SW480 (cell line): ENCODE data around the gene SP140.
"Not testable (repeated sequence)": the region's sequence is repeated elsewhere in the genome, so short reads cannot be mapped to it uniquely, and the experiment has no call there.

ENCODE experiments used
- DNase-seq: peaks from one replicate; pipeline ENCODE4 v3.0.0-alpha.2; 2016; ENCODE audit warnings: low spot score

SP140 gene

GRCh38 chr2:230225486-230225885 is at the start of gene SP140:
SP140 (plus strand) TSS chr2:230225736; CDS start chr2:230225845, 109 bp downstream.
- DNase-seq = no peak

- DNase-seq = no peak
Observed at GRCh38 chr2:230176996-230177395, 48.5 kb upstream of the SP140 start.

- no peak for DNase-seq
Observed at GRCh38 chr2:230178546-230179485, 46.7 kb upstream of the SP140 start.

GRCh38 chr2:230179907-230180306 is 45.6 kb upstream of the SP140 start:
- DNase-seq = no peak

GRCh38 chr2:230181195-230181594 is 44.3 kb upstream of the SP140 start:
- DNase-seq = no peak

- peak; percentile 12 for DNase-seq
Observed at GRCh38 chr2:230184727-230185578, 40.6 kb upstream of the SP140 start.

- DNase-seq = no peak
Observed at GRCh38 chr2:230202430-230203109, 23.0 kb upstream of the SP140 start.

GRCh38 chr2:230203110-230203676 is 22.3 kb upstream of the SP140 start:
- DNase-seq = no peak

GRCh38 chr2:230205034-230205433 is 20.5 kb upstream of the SP140 start:
- DNase-seq = no peak

- no peak for DNase-seq
Observed at GRCh38 chr2:230205721-230206120, 19.8 kb upstream of the SP140 start.

GRCh38 chr2:230208576-230208975 is 17.0 kb upstream of the SP140 start:
- no peak for DNase-seq

- DNase-seq = no peak
Observed at GRCh38 chr2:230209422-230210051, 16.0 kb upstream of the SP140 start.

GRCh38 chr2:230216489-230216888 is 9.0 kb upstream of the SP140 start:
- DNase-seq = no peak

GRCh38 chr2:230217424-230217823 is 8.1 kb upstream of the SP140 start:
- DNase-seq = no peak

GRCh38 chr2:230218421-230218820 is 7.1 kb upstream of the SP140 start:
- no peak for DNase-seq

GRCh38 chr2:230219419-230220331 is 5.9 kb upstream of the SP140 start, which contains the start of gene SP110:
SP110 (minus strand) TSS chr2:230219984; CDS start chr2:230216927, 3,057 bp downstream.
- DNase-seq = peak; percentile 45

- DNase-seq = no peak
Observed at GRCh38 chr2:230220347-230220969, 5.1 kb upstream of the SP140 start.

GRCh38 chr2:230221493-230221892 is 4.0 kb upstream of the SP140 start:
- no peak for DNase-seq

GRCh38 chr2:230222829-230223228 is 2.7 kb upstream of the SP140 start:
- not testable (repeated sequence) for DNase-seq

- no peak for DNase-seq
Observed at GRCh38 chr2:230224458-230224857, 1.1 kb upstream of the SP140 start.
